GM23248 (cell line): ENCODE data around the gene CORO2B. TPM values are rescaled to one million over a fixed set of nuclear protein-coding genes. Genes with fewer than 3 reads are reported as not detected.

Experiments
- DNase-seq: peaks from one replicate; pipeline ENCODE4 v3.0.0-alpha.2; 2015
- H2AFZ ChIP-seq: fragments of 200-600 bp; sonication (generic); 2 replicates; pipeline ENCODE4 v1.6.1; 2016; ENCODE audit warnings: antibody characterized with exemption
- H3F3A ChIP-seq: fragments of 200-600 bp; sonication (generic); 2 replicates; pipeline ENCODE4 v1.6.1; 2016; ENCODE audit warnings: mild to moderate bottlenecking, antibody characterized with exemption, mixed run types; ENCODE audit not compliant: insufficient read depth
- H3K27ac ChIP-seq: fragments of 200-600 bp; sonication (generic); 2 replicates; pipeline ENCODE4 v1.5.1; 2016; ENCODE audit warnings: mild to moderate bottlenecking
- H3K27me3 ChIP-seq: fragments of 200-600 bp; sonication (generic); replicated peaks from 2 replicates; pipeline ENCODE4 v1.6.1; 2016; ENCODE audit warnings: mild to moderate bottlenecking; ENCODE audit not compliant: insufficient read depth
- H3K36me3 ChIP-seq: fragments of 200-600 bp; sonication (generic); 2 replicates; pipeline ENCODE4 v1.6.1; 2016; ENCODE audit warnings: low read depth, mild to moderate bottlenecking
- H3K4me1 ChIP-seq: fragments of 200-600 bp; sonication (generic); 2 replicates; pipeline ENCODE4 v1.6.1; 2016; ENCODE audit warnings: mild to moderate bottlenecking; ENCODE audit not compliant: insufficient read depth
- H3K4me2 ChIP-seq: fragments of 200-600 bp; sonication (generic); one replicate; pipeline ENCODE4 v1.6.1; 2016; ENCODE audit warnings: mild to moderate bottlenecking; ENCODE audit not compliant: unreplicated experiment
- H3K4me3 ChIP-seq: fragments of 200-600 bp; sonication (generic); 2 replicates; pipeline ENCODE4 v1.5.1; 2016; ENCODE audit warnings: mild to moderate bottlenecking
- H3K79me2 ChIP-seq: fragments of 200-600 bp; sonication (generic); 2 replicates; pipeline ENCODE4 v1.6.1; 2016; ENCODE audit warnings: mild to moderate bottlenecking; ENCODE audit not compliant: insufficient read depth
- H3K9ac ChIP-seq: fragments of 200-600 bp; sonication (generic); 2 replicates; pipeline ENCODE4 v1.6.1; 2016; ENCODE audit warnings: mild to moderate bottlenecking
- H3K9me2 ChIP-seq: fragments of 200-600 bp; sonication (generic); 2 replicates; pipeline ENCODE4 v1.6.1; 2016; ENCODE audit warnings: mixed run types, mild to moderate bottlenecking, moderate library complexity; ENCODE audit not compliant: insufficient read depth
- H3K9me3 ChIP-seq: fragments of 200-600 bp; sonication (generic); one replicate; pipeline ENCODE4 v1.6.1; 2017; ENCODE audit warnings: low read depth
- H4K20me1 ChIP-seq: fragments of 200-600 bp; sonication (generic); 2 replicates; pipeline ENCODE4 v1.6.0; 2016; ENCODE audit not compliant: insufficient read depth
- EZH2 ChIP-seq: fragments of 200-600 bp; sonication (generic); IDR thresholded peaks from 2 replicates; pipeline ENCODE4 v1.6.1; 2018; ENCODE audit warnings: antibody characterized with exemption, mild to moderate bottlenecking; ENCODE audit not compliant: insufficient read depth, poor library complexity, severe bottlenecking
- EZH2phosphoT487 ChIP-seq: fragments of 200-600 bp; sonication (generic); IDR thresholded peaks from 2 replicates; pipeline ENCODE4 v1.6.1; 2018; ENCODE audit warnings: antibody characterized with exemption, moderate library complexity, mild to moderate bottlenecking, low read depth; ENCODE audit not compliant: insufficient read depth
- WGBS, 2 experiments: methylation state at CpG; one replicate each; pipeline ENCODE4 v1.1.6; 2015 to 2017; ENCODE audit warnings: low lambda C conversion rate in 2 of 2, low coverage in 1 of 2; ENCODE audit errors: missing lambda C conversion rate in 2 of 2; 5-methylcytosine and 5-hydroxymethylcytosine counted together
- in situ Hi-C: fragments of 300-500 bp; cut with MboI; formaldehyde crosslinking; loops from 2 replicates; pipeline ENCODE4 v1.15.0; 2020
- polyA plus RNA-seq: library from polyadenylated mRNA; unstranded; fragments of >200 nt; fragmentation: Nextera tagmentation; extraction: Ambion mirVana; gene quantifications from 2 replicates; pipeline ENCODE4 v1.2.1, GENCODE V29; 2016
- total RNA-seq: library from RNA; depleted of rRNA; stranded (reverse); fragments of >200 nt; shearing (Covaris generic); gene quantifications from 2 replicates; pipeline ENCODE4 v1.2.3, GENCODE V29; 2014

The CORO2B gene
- total and polyA plus RNA-seq, 2 experiments from 2014 or later: 2.7 to 7.7 TPM

DNA sequence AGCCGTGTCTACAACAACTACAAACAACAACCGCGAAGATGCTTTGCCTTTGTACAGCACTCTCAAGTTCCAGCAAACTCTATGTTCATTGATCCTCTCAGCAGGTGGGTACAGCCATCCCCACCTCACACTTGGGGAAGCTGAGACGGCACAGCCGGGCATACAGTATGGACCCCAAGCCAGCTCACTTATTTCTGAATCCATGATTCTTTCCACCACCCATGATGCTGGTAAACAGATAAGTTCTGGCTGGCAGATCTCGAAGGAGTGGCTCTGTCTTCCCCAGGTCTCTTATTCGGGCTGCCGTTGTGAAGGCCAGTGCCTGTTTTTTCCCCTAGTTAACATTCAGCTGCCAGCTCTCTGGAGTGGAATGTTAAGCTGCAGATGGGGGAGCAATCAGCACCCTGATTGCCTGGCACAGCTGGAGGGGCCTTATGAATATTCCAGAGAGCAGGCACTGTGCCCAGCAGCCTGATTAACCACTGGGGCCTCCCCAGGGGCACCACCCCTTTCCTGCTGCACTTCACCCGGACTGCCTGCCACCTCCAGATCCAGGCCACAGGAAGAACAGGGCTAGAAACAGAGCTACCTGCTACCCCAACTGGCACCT, 73.2 kb downstream of the CORO2B start:
- no peaks in the 10 kb centered on the region for H3K9me3 ChIP-seq

DNA sequence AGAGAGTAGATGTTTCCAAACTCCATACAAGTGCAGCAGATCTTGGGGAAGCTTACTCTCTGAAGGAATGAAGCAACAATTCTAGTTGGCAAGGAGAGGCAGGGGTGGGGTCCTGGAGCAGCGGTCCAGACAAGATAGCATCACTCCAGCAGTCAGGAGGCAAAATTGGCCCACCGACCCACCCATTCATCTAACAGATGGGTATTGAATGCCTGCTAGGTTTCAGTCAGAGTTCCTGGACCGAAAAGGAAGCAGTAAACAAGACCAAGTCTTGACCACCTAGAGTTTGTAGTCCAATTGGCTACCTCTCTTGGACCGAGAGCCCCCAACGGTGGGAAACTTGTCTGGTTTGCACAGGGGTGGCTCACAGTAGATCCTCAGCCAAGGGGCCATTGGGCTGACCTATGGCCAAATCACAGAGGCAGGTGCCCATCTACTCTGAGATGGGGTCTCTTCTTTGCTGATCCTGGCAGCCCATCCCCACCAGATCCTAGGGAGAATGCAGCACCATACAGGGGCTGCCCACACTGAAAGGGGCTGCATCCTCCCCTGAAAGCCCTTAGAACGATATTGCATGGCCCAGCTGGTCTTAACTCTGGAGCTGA, 74.3 kb downstream of the CORO2B start:
- Histone ChIP-seq H2AFZ (no peak overlapping the region), H3K27ac (no peak overlapping the region), H3K79me2 (no peaks in the 10 kb centered on the region), H3K36me3 (no peaks in the 10 kb centered on the region; the same call in 1 of the 2 replicates), H4K20me1 (no peaks in the 10 kb centered on the region), H3K4me3 (no peak overlapping the region), H3K9me3 (no peaks in the 10 kb centered on the region), H3F3A (no peaks in the 10 kb centered on the region), H3K27me3 (no peaks in the 10 kb centered on the region), H3K4me2 (no peak overlapping the region), H3K9ac (no peak overlapping the region), H3K9me2 (no peaks in the 10 kb centered on the region), H3K4me1 (peaks cover 8% of the 10 kb centered on the region; the same call in 1 of the 2 replicates)
- no peak for DNase-seq
- WGBS, 2 experiments: 73 to 75% methylated on average over 6 of the region's 6 CpGs
- TF ChIP-seq EZH2phosphoT487: no peak
- TF ChIP-seq EZH2: no peak
- in situ Hi-C loops: no loop called here

More for the DNA sequence above, 73.2 kb downstream of the CORO2B start:
- Histone ChIP-seq H4K20me1 (no peaks in the 10 kb centered on the region), H3K9me2 (no peaks in the 10 kb centered on the region), H2AFZ (no peak overlapping the region), H3K36me3 (no peaks in the 10 kb centered on the region; the same call in 1 of the 2 replicates), H3K27me3 (no peaks in the 10 kb centered on the region), H3K4me2 (no peak overlapping the region), H3K4me3 (no peak overlapping the region), H3K79me2 (no peaks in the 10 kb centered on the region), H3K27ac (no peak overlapping the region), H3K9ac (no peak overlapping the region), H3F3A (no peaks in the 10 kb centered on the region), H3K4me1 (peaks cover 8% of the 10 kb centered on the region; the same call in 1 of the 2 replicates)
- in situ Hi-C loops: no loop called here
- 70 to 73% methylated on average over 9 of the region's 9 CpGs for WGBS, 2 experiments
- DNase-seq: peak; percentile 57
- TF ChIP-seq EZH2phosphoT487 (no peak), EZH2 (no peak)

DNA sequence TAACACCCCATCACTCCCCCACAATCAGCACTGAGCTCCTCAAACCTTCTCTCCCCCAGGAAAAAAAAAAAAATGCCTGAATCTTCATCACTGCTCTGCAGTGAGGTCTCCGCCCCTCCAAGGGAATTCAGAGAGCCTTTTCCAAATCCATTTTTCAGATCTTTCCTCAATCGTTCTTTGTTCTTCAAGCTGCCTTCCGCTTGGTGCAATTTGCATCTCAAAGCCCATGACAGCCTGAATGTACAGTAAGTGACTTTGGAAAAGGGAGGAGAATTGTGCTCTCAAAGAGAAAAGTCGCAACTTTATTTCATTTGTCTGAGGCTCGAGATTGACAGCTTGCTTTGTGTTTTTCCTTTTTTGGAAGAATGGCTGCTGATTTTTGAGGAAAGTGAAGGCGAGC, 75.0 kb downstream of the CORO2B start:
- TF ChIP-seq EZH2phosphoT487 (no peak), EZH2 (no peak)
- in situ Hi-C loops: no loop called here
- no peak overlapping the region for H3K4me2 ChIP-seq
- H3K9me2 ChIP-seq: no peaks in the 10 kb centered on the region
- H3K27ac ChIP-seq: no peak overlapping the region
- 76 to 78% methylated on average over 6 of the region's 6 CpGs for WGBS, 2 experiments
- no peaks in the 10 kb centered on the region for H3F3A ChIP-seq
- H3K9me3 ChIP-seq: no peaks in the 10 kb centered on the region
- peaks cover 8% of the 10 kb centered on the region; the same call in 1 of the 2 replicates for H3K4me1 ChIP-seq
- H3K36me3 ChIP-seq: no peaks in the 10 kb centered on the region; the same call in 1 of the 2 replicates
- H3K79me2 ChIP-seq: no peaks in the 10 kb centered on the region
- no peaks in the 10 kb centered on the region for H3K27me3 ChIP-seq
- no peak overlapping the region for H3K9ac ChIP-seq
- no peak overlapping the region for H2AFZ ChIP-seq
- no peaks in the 10 kb centered on the region for H4K20me1 ChIP-seq
- H3K4me3 ChIP-seq: no peak overlapping the region
- DNase-seq: no peak

DNA sequence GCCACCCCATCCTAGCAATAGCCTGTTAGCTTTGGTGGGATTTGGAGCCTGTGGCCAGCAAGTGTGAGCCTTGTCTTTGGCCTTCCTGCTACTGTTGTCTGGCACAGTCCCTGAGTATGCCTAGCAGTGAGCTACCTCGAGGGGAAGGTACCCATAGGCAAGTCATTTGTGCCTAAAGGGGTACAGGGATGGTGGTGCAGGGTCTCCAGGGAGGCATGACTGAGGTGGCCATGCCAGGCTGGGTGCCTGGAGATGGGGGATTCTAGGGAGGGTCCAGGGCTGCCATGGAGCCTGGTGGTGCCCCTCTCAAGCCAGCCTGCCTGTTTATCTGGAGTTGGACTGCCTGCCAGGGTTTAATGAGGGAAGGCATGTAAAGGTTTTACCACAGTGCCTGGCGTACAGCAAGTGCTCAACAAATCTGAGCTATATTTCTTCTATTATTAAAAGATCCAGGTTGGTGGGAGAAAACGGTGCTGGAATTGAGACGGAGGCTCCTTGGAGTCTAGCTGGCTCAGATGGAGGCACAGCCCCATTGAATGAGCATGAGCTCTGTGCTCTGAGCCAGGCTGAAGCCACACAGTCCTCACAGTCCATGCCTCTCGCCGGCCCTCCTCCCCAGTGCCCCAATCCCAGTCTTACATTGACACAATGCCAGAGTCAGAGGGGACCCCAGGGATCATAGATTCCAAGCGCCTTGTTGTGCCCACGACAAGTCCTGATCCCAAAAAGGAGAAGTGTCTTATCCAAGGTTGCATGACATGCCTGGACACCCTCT, 76.2 kb downstream of the CORO2B start:
- DNase-seq: no peak

More for the DNA sequence above, 76.2 kb downstream of the CORO2B start:
- Histone ChIP-seq H2AFZ (no peak overlapping the region), H3K9ac (no peak overlapping the region), H3F3A (no peaks in the 10 kb centered on the region; the same call in 1 of the 2 replicates), H3K4me1 (peaks cover 8% of the 10 kb centered on the region; the same call in 1 of the 2 replicates), H3K79me2 (no peaks in the 10 kb centered on the region), H3K4me2 (no peak overlapping the region), H3K36me3 (no peaks in the 10 kb centered on the region; the same call in 1 of the 2 replicates), H3K9me3 (no peaks in the 10 kb centered on the region), H3K4me3 (no peak overlapping the region), H3K27me3 (no peaks in the 10 kb centered on the region), H4K20me1 (no peaks in the 10 kb centered on the region), H3K9me2 (no peaks in the 10 kb centered on the region), H3K27ac (no peak overlapping the region)
- no peak for TF ChIP-seq EZH2phosphoT487
- in situ Hi-C loops: no loop called here
- 88 to 93% methylated on average over 8 of the region's 8 CpGs for WGBS, 2 experiments
